AG04449 (cell line): ENCODE results near the gene TUBB6.

ENCODE experiments used
- CTCF ChIA-PET: fragments of 350-600 bp; formaldehyde crosslinking; extraction: SDS; loops from one replicate; lab custom pipeline; 2021; ENCODE audit warnings: antibody characterized with exemption; lab: Yijun Ruan, JAX
- POLR2A ChIA-PET: fragments of 400-600, 350-600 bp; formaldehyde crosslinking; extraction: SDS; loops from one replicate; lab custom pipeline; 2020; ENCODE audit warnings: antibody characterized with exemption, inconsistent platforms; lab: Yijun Ruan, JAX
- DNase-seq: peaks from one replicate; pipeline ENCODE4 v3.0.0-alpha.2; 2010; ENCODE audit warnings: low read depth, low spot score
- H3K4me3 ChIP-seq: 2 replicates; pipeline ENCODE4 v1.5.1; 2011; ENCODE audit warnings: low read depth, mild to moderate bottlenecking, control low read depth, low read length
- CTCF ChIP-seq: IDR thresholded peaks from one replicate; pipeline ENCODE4 v1.5.1; 2011; ENCODE audit warnings: mild to moderate bottlenecking, moderate library complexity, low read length, control low read depth, inconsistent platforms; ENCODE audit not compliant: insufficient read depth; ENCODE audit errors: missing control alignments

The TUBB6 gene

DNA sequence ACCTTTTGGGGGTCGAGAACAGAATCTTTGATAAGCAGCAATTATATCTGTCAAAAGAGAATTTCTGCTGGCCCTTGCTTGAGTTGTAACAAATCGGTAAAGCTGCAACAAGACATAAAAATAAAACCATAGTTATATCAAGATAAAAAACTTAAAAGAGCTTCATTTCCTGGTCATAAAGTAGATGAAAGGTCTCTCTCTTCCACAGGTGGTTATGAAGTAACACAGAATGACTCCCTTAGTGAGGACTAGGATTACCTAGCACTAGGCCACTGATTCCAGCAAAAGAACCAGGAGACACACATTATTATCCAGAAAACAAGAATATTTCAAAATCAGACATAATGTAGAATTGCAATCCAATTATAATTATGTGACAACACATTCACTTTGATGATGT, 63.5 kb downstream of the TUBB6 start:
- ChIA-PET CTCF (no interaction called here), POLR2A (no interaction called here)
- no peak overlapping the region for H3K4me3 ChIP-seq
- DNase-seq = no peak
- no peak for TF ChIP-seq CTCF

GRCh38 chr18:12372406-12372805, 64.4 kb downstream of the TUBB6 start:
- CTCF ChIA-PET = interaction anchor here (2.1 kb wide), 1 partner anchor 19 kb away, joined by 6 read pairs; no protein-coding TSS in a partner anchor
- no peak for TF ChIP-seq CTCF
- no peak for DNase-seq
- no peak overlapping the region for H3K4me3 ChIP-seq
- POLR2A ChIA-PET = no interaction called here

- POLR2A ChIA-PET = no interaction called here
- CTCF ChIA-PET = interaction anchor here (2.1 kb wide), 1 partner anchor 19 kb away, joined by 6 read pairs; no protein-coding TSS in a partner anchor
- no peak overlapping the region for H3K4me3 ChIP-seq
- no peak for TF ChIP-seq CTCF
- no peak for DNase-seq
Observed at GRCh38 chr18:12373116-12373770, 65.2 kb downstream of the TUBB6 start.

DNA sequence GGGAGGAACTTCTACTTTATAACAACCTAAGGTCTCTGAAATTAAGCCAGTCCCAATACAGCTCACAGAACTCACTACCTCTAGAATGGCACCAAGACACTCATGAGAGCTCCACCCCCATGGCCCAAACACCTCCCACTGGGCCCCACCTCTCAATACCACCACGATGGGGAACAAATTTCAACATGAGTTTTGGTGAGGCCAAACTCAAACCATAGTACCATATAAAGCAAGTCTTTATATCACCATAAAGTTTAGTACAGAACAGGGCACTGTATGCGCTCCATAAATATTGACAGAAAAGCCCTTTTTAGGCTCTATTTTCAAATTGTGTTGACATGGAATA, 65.7 kb downstream of the TUBB6 start:
- DNase-seq = no peak
- ChIA-PET POLR2A (no interaction called here), CTCF (interaction anchor here (2.1 kb wide), 1 partner anchor 18 kb away, joined by 6 read pairs; no protein-coding TSS in a partner anchor)
- H3K4me3 ChIP-seq = no peak overlapping the region
- no peak for TF ChIP-seq CTCF

DNA sequence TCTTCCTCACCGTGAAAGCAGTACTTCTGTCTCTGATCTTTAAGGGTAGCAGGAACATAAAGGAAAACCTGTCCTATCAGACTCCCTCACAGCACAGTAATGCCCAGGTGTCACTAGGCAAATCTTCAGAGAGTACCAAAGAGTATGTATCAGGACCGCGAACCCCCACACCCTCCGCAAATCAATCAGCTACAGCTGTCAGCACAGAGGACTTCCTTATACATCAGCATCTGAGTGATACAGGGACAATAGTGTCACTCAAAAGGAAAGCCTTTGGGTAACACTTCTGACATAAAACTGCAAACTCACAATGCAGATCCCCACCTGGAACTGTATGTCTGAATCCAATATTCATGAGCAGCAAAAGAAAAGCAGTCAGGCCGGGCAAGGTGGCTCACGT, 66.4 kb downstream of the TUBB6 start:
- H3K4me3 ChIP-seq = no peak overlapping the region
- POLR2A ChIA-PET = no interaction called here

More for the DNA sequence above, 66.4 kb downstream of the TUBB6 start:
- TF ChIP-seq CTCF = no peak
- no peak for DNase-seq
- CTCF ChIA-PET = interaction anchor here (4.6 kb wide), 1 partner anchor 18 kb away, joined by 35 read pairs; no protein-coding TSS in a partner anchor
